Measurements from ENCODE around the gene LAMC1.

GRCh38 chr1:182974506-182975191, 48.6 kb upstream of the LAMC1 start:
- TF ChIP-seq POLR2A (IDR thresholded peaks at IDR 0.05) (no peak), CTCF (IDR thresholded peaks at IDR 0.05) (no peak), EP300 (IDR thresholded peaks at IDR 0.05) (no peak)

Data from tibial nerve (tissue), 4 donors.